ENCODE results near the gene ACOT11.

The ACOT11 gene

GRCh38 chr1:54610601-54611580 lies 62.9 kb downstream of the ACOT11 start:
- Histone ChIP-seq H3K4me3 (ENCODE audit: low read depth, low read length) (no peak overlapping the region), H3K4me1 (ENCODE audit: control insufficient read depth, insufficient read depth, low read length) (no peaks in the 10 kb centered on the region), H3K36me3 (ENCODE audit: control insufficient read depth in 2 of 2, insufficient read depth in 1 of 2, low read length in 2 of 2) (no peaks in the 10 kb centered on the region), H3K9me3 (ENCODE audit: control insufficient read depth, insufficient read depth, low read depth, low read length) (no peaks in the 10 kb centered on the region), H3K27ac (ENCODE audit: extremely low read depth, low read depth, low read length) (no peak overlapping the region)
- TF ChIP-seq ZNF24 (tag by site-specific recombination; IDR thresholded peaks at IDR 0.05) (no peak), ZNF510 (tag by site-specific recombination; IDR thresholded peaks at IDR 0.05; ENCODE audit: insufficient replicate concordance) (no peak), YY1 (tag by site-specific recombination; IDR thresholded peaks at IDR 0.05) (no peak), ZNF610 (tag by site-specific recombination; IDR thresholded peaks at IDR 0.05; ENCODE audit: borderline replicate concordance) (no peak), ZNF48 (tag by site-specific recombination; IDR thresholded peaks at IDR 0.05) (no peak), KLF7 (tag by site-specific recombination; IDR thresholded peaks at IDR 0.05; ENCODE audit: borderline replicate concordance) (no peak), ZFP37 (tag by site-specific recombination; IDR thresholded peaks at IDR 0.05) (no peak), ZNF202 (tag by site-specific recombination; IDR thresholded peaks at IDR 0.05; ENCODE audit: borderline replicate concordance) (no peak), ZNF664 (tag by site-specific recombination; IDR thresholded peaks at IDR 0.05) (no peak), ZNF658 (tag by site-specific recombination; IDR thresholded peaks at IDR 0.05) (no peak), ZNF76 (tag by site-specific recombination; IDR thresholded peaks at IDR 0.05; ENCODE audit: borderline replicate concordance, low read depth) (no peak)
- POLR2A ChIA-PET: no interaction called here
- CTCF ChIA-PET: interaction anchor here (0.9 kb wide), 1 partner anchor 122 kb away, joined by 3 read pairs; no protein-coding TSS in a partner anchor

- no peaks in the 10 kb centered on the region for H3K4me1 ChIP-seq (ENCODE audit: control insufficient read depth, insufficient read depth, low read length)
- H3K36me3 ChIP-seq (ENCODE audit: control insufficient read depth in 2 of 2, insufficient read depth in 1 of 2, low read length in 2 of 2): no peaks in the 10 kb centered on the region
- no peak for TF ChIP-seq ZNF398 (tag by site-specific recombination; IDR thresholded peaks at IDR 0.05)
- TF ChIP-seq ZNF175 (tag by site-specific recombination; IDR thresholded peaks at IDR 0.05): no peak
- TF ChIP-seq ZNF555 (tag by site-specific recombination; conservative IDR thresholded peaks at IDR 0.05): no peak
- TF ChIP-seq FEZF1 (tag by site-specific recombination; IDR thresholded peaks at IDR 0.05): no peak
- no peak for TF ChIP-seq SP3 (tag by site-specific recombination; IDR thresholded peaks at IDR 0.05)
- TF ChIP-seq TRIM28 (IDR thresholded peaks at IDR 0.05; ENCODE audit: borderline replicate concordance, low read length): no peak
- no peak for TF ChIP-seq ZNF692 (tag by site-specific recombination; IDR thresholded peaks at IDR 0.05)
- TF ChIP-seq ZNF26 (tag by site-specific recombination; IDR thresholded peaks at IDR 0.05): no peak
- no peak for TF ChIP-seq KLF8 (tag by site-specific recombination; IDR thresholded peaks at IDR 0.05)
- no peak for TF ChIP-seq ZBTB48 (tag by site-specific recombination; IDR thresholded peaks at IDR 0.05)
- TF ChIP-seq ZNF404 (tag by site-specific recombination; IDR thresholded peaks at IDR 0.05): no peak
- no peak for TF ChIP-seq TSHZ1 (tag by site-specific recombination; IDR thresholded peaks at IDR 0.05; ENCODE audit: borderline replicate concordance)
- TF ChIP-seq ZIC2 (tag by site-specific recombination; IDR thresholded peaks at IDR 0.05): no peak
- TF ChIP-seq RBAK (tag by site-specific recombination; IDR thresholded peaks at IDR 0.05): no peak
- no peak for TF ChIP-seq ZNF248 (tag by site-specific recombination; IDR thresholded peaks at IDR 0.05)
- no peak overlapping the region for H3K27ac ChIP-seq (ENCODE audit: extremely low read depth, low read depth, low read length)
- ChIA-PET POLR2A (no interaction called here), CTCF (interaction anchor here (0.6 to 0.9 kb wide), 2 partner anchors 122 to 1778 kb away, joined by 3 read pairs; no protein-coding TSS in a partner anchor)
- no peaks in the 10 kb centered on the region for H3K9me3 ChIP-seq (ENCODE audit: control insufficient read depth, insufficient read depth, low read depth, low read length)
- H3K4me3 ChIP-seq (ENCODE audit: low read depth, low read length): no peak overlapping the region
Observed at GRCh38 chr1:54611621-54612020, 63.6 kb downstream of the ACOT11 start.
